Adrenal gland (tissue), 5 donors: ENCODE results near the gene RFFL.

Source experiments
- POLR2A ChIP-seq, 2 donors: fragments of 450-650 bp; IDR thresholded peaks; one replicate each; pipeline ENCODE4 v1.6.1; 2017; ENCODE audit warnings: antibody characterized with exemption in 2 of 2, mild to moderate bottlenecking in 2 of 2, moderate library complexity in 1 of 2
- TF ChIP-seq, protein P1 (sequence below), 6 experiments: fragments of 450-650 bp in 4 of 6; fragments of 200-600 bp in 2 of 6; sonication (generic) in 1 of 6; IDR thresholded peaks; 1 replicate in 5 of 6; 2 replicates in 1 of 6; pipeline versions ENCODE4 v1.5.1 to v1.8.0; 2016 to 2021; ENCODE audit warnings: antibody characterized with exemption in 6 of 6, mild to moderate bottlenecking in 2 of 6, moderate library complexity in 1 of 6
- donor health status: DM: no; HTN: no; CAD: no.

- TF ChIP-seq, protein P1, sequence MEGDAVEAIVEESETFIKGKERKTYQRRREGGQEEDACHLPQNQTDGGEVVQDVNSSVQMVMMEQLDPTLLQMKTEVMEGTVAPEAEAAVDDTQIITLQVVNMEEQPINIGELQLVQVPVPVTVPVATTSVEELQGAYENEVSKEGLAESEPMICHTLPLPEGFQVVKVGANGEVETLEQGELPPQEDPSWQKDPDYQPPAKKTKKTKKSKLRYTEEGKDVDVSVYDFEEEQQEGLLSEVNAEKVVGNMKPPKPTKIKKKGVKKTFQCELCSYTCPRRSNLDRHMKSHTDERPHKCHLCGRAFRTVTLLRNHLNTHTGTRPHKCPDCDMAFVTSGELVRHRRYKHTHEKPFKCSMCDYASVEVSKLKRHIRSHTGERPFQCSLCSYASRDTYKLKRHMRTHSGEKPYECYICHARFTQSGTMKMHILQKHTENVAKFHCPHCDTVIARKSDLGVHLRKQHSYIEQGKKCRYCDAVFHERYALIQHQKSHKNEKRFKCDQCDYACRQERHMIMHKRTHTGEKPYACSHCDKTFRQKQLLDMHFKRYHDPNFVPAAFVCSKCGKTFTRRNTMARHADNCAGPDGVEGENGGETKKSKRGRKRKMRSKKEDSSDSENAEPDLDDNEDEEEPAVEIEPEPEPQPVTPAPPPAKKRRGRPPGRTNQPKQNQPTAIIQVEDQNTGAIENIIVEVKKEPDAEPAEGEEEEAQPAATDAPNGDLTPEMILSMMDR (IDR thresholded peaks at IDR 0.05) = no peak
- TF ChIP-seq POLR2A (IDR thresholded peaks at IDR 0.05) = no peak
Observed at GRCh38 chr17:34974179-34974578, 89.3 kb downstream of the RFFL start.
